Thymus (tissue), 11 donors: ENCODE results near the gene SMIM32. TPM values are rescaled to one million over a fixed set of nuclear protein-coding genes. Genes with fewer than 3 reads are reported as not detected.

Experiments used
- DNase-seq, 9 donors: peaks; one replicate each; pipeline ENCODE4 v3.0.0-alpha.2; 2013; ENCODE audit warnings: low spot score in 9 of 9, low read depth in 6 of 9, missing footprints in 1 of 9
- H3K27ac ChIP-seq, 2 donors: one replicate each; pipeline ENCODE4 v1.5.1; 2013; ENCODE audit warnings: control low read depth in 1 of 2, low read depth in 1 of 2, low read length in 1 of 2, mild to moderate bottlenecking in 1 of 2, moderate library complexity in 1 of 2
- H3K27me3 ChIP-seq, 2 donors: one replicate each; pipeline ENCODE4 v1.5.1; 2013; ENCODE audit warnings: low read length in 1 of 2; ENCODE audit not compliant: control insufficient read depth in 2 of 2, insufficient read depth in 1 of 2
- H3K36me3 ChIP-seq, 2 donors: one replicate each; pipeline ENCODE4 v1.5.1; 2013; ENCODE audit warnings: low read length in 1 of 2, mild to moderate bottlenecking in 1 of 2, moderate library complexity in 1 of 2; ENCODE audit not compliant: control insufficient read depth in 2 of 2, insufficient read depth in 2 of 2
- H3K4me1 ChIP-seq, 2 donors: one replicate each; pipeline ENCODE4 v1.5.1; 2013; ENCODE audit warnings: low read length in 2 of 2; ENCODE audit not compliant: control insufficient read depth in 2 of 2, insufficient read depth in 2 of 2
- H3K4me3 ChIP-seq, 2 donors: one replicate each; pipeline ENCODE4 v1.5.1; 2013; ENCODE audit warnings: low read length in 2 of 2, control low read depth in 1 of 2, mild to moderate bottlenecking in 1 of 2
- H3K9me3 ChIP-seq, 2 donors: one replicate each; pipeline ENCODE4 v1.5.1; 2013; ENCODE audit warnings: low read length in 1 of 2, mild to moderate bottlenecking in 1 of 2; ENCODE audit not compliant: control insufficient read depth in 2 of 2, insufficient read depth in 1 of 2
- WGBS: extraction: QIAGEN DNeasy Blood & Tissue Kit; methylation state at CpG from one replicate; pipeline ENCODE4 v1.1.7; 2013; 5-methylcytosine and 5-hydroxymethylcytosine counted together
- polyA plus RNA-seq: library from polyadenylated mRNA; stranded (reverse); fragments of 200-250 nt; gene quantifications from one replicate; pipeline ENCODE4 v1.2.3, GENCODE V29; 2013
- total RNA-seq: library from RNA; stranded (reverse); fragments of 120-200 nt; gene quantifications from one replicate; pipeline ENCODE4 v1.2.4, GENCODE V29; 2013
- donor health status: healthy.

SMIM32 gene
- total and polyA plus RNA-seq, 2 donors, result 0.05 TPM; not detected in 1

- Histone ChIP-seq H3K27ac (no peak overlapping the region), H3K27me3 (peaks cover 0 to 11% of the 10 kb centered on the region in 2 donors), H3K4me1 (no peaks in the 10 kb centered on the region), H3K36me3 (no peaks in the 10 kb centered on the region), H3K9me3 (no peaks in the 10 kb centered on the region), H3K4me3 (no peak overlapping the region)
- DNase-seq, result no peak
- 41% methylated on average over 7 of the region's 7 CpGs for WGBS
Measured at GRCh38 chr5:136228136-136228757, 35.3 kb upstream of the SMIM32 start.

- peaks cover 0 to 11% of the 10 kb centered on the region in 2 donors for H3K27me3 ChIP-seq
- no peak overlapping the region for H3K4me3 ChIP-seq
- no peak overlapping the region for H3K27ac ChIP-seq
- no peaks in the 10 kb centered on the region for H3K9me3 ChIP-seq
- no peak for DNase-seq
- WGBS, result 71% methylated on average over 2 of the region's 2 CpGs
- no peaks in the 10 kb centered on the region for H3K4me1 ChIP-seq
- H3K36me3 ChIP-seq, result no peaks in the 10 kb centered on the region
Measured at GRCh38 chr5:136226401-136226800, 33.4 kb upstream of the SMIM32 start.

- Histone ChIP-seq H3K27me3 (peaks cover 0 to 11% of the 10 kb centered on the region in 2 donors), H3K27ac (no peak overlapping the region), H3K36me3 (no peaks in the 10 kb centered on the region), H3K4me1 (no peaks in the 10 kb centered on the region), H3K9me3 (no peaks in the 10 kb centered on the region), H3K4me3 (no peak overlapping the region)
- DNase-seq, result no peak
- 71% methylated on average over 2 of the region's 2 CpGs for WGBS
Measured at GRCh38 chr5:136225796-136226195, 32.8 kb upstream of the SMIM32 start.

- Histone ChIP-seq H3K4me3 (no peak overlapping the region), H3K9me3 (no peaks in the 10 kb centered on the region), H3K36me3 (no peaks in the 10 kb centered on the region), H3K4me1 (no peaks in the 10 kb centered on the region), H3K27ac (no peak overlapping the region), H3K27me3 (no peaks in the 10 kb centered on the region)
- 87% methylated on average over 4 of the region's 4 CpGs for WGBS
- DNase-seq, result no peak
Measured at GRCh38 chr5:136222580-136223235, 29.7 kb upstream of the SMIM32 start.

- H3K27me3 ChIP-seq, result no peaks in the 10 kb centered on the region
- WGBS, result 94% methylated on average over 4 of the region's 4 CpGs
- no peak overlapping the region for H3K27ac ChIP-seq
- H3K4me1 ChIP-seq, result no peaks in the 10 kb centered on the region
- H3K9me3 ChIP-seq, result no peaks in the 10 kb centered on the region
- DNase-seq, result no peak
- no peak overlapping the region for H3K4me3 ChIP-seq
- H3K36me3 ChIP-seq, result no peaks in the 10 kb centered on the region
Measured at GRCh38 chr5:136221340-136221739, 28.4 kb upstream of the SMIM32 start.

GRCh38 chr5:136216230-136216629 is 23.3 kb upstream of the SMIM32 start:
- no peak overlapping the region for H3K4me3 ChIP-seq
- no peak overlapping the region for H3K27ac ChIP-seq
- DNase-seq, result no peak
- no peaks in the 10 kb centered on the region for H3K9me3 ChIP-seq
- peaks cover 0 to 4% of the 10 kb centered on the region in 2 donors for H3K27me3 ChIP-seq
- H3K36me3 ChIP-seq, result no peaks in the 10 kb centered on the region
- 95% methylated on average over 8 of the region's 8 CpGs for WGBS
- no peaks in the 10 kb centered on the region for H3K4me1 ChIP-seq

- DNase-seq, result no peak
- H3K27me3 ChIP-seq, result peaks cover 0 to 4% of the 10 kb centered on the region in 2 donors
- 87% methylated on average over 4 of the region's 4 CpGs for WGBS
Measured at GRCh38 chr5:136215812-136216211, 22.9 kb upstream of the SMIM32 start.

GRCh38 chr5:136213919-136214493 is 21.0 kb upstream of the SMIM32 start:
- Histone ChIP-seq H3K36me3 (no peaks in the 10 kb centered on the region), H3K27me3 (peaks cover 0 to 4% of the 10 kb centered on the region in 2 donors), H3K4me3 (no peak overlapping the region), H3K9me3 (no peaks in the 10 kb centered on the region), H3K4me1 (no peaks in the 10 kb centered on the region), H3K27ac (no peak overlapping the region)
- no peak for DNase-seq
- WGBS, result 67% methylated on average over 9 of the region's 9 CpGs

More at GRCh38 chr5:136215812-136216211, 22.9 kb upstream of the SMIM32 start:
- Histone ChIP-seq H3K9me3 (no peaks in the 10 kb centered on the region), H3K4me3 (no peak overlapping the region), H3K36me3 (no peaks in the 10 kb centered on the region), H3K27ac (no peak overlapping the region), H3K4me1 (no peaks in the 10 kb centered on the region)

GRCh38 chr5:136212252-136212721 is 19.3 kb upstream of the SMIM32 start:
- H3K36me3 ChIP-seq, result no peaks in the 10 kb centered on the region
- H3K27me3 ChIP-seq, result peaks cover 0 to 4% of the 10 kb centered on the region in 2 donors
- DNase-seq, result peak in 7 of 9 donors; percentile 10 to 55 (median 34)
- no peaks in the 10 kb centered on the region for H3K4me1 ChIP-seq
- no peak overlapping the region for H3K4me3 ChIP-seq
- 62% methylated on average over 10 of the region's 10 CpGs for WGBS
- H3K9me3 ChIP-seq, result no peaks in the 10 kb centered on the region
- H3K27ac ChIP-seq, result no peak overlapping the region
